Endothelial cell of umbilical vein (primary cell): Measurements from ENCODE around the gene ZNF667.

ENCODE experiments used
- POLR2AphosphoS5 ChIP-seq: IDR thresholded peaks from 2 replicates; pipeline ENCODE4 v1.6.1; 2012; ENCODE audit warnings: low read depth, mild to moderate bottlenecking, control low read depth, low read length, moderate library complexity; ENCODE audit not compliant: insufficient read depth
- TF ChIP-seq, protein P1 (sequence below), 2 donors: IDR thresholded peaks; 1 replicate in 1 of 2; 2 replicates in 1 of 2; pipeline ENCODE4 v1.5.1; 2011; ENCODE audit warnings: low read length in 2 of 2, mild to moderate bottlenecking in 2 of 2, moderate library complexity in 2 of 2, control low read depth in 1 of 2, inconsistent platforms in 1 of 2, low read depth in 1 of 2; ENCODE audit not compliant: insufficient read depth in 1 of 2; ENCODE audit errors: extremely low read depth in 1 of 2

DNA sequence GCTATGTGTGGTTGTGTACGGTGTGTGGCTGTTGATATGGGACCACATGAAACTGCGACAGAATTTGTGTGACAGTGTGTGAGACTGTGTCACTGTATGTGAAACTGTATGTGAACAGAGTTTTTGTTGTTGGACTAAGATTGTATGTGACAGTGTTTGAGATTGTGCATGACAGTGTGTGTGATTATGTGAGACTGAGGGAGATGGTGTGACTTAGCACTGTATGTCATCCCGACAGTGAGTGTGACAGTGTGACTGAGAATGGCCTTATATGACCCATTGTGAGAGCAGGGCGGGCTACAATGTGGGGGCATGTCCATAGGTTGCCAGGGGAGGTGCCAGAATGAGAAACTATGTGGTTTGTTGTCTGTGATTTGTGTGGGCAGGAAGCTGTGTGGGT is 72.1 kb downstream of the ZNF667 start:
- TF ChIP-seq POLR2AphosphoS5 = no peak
- TF ChIP-seq, protein P1, sequence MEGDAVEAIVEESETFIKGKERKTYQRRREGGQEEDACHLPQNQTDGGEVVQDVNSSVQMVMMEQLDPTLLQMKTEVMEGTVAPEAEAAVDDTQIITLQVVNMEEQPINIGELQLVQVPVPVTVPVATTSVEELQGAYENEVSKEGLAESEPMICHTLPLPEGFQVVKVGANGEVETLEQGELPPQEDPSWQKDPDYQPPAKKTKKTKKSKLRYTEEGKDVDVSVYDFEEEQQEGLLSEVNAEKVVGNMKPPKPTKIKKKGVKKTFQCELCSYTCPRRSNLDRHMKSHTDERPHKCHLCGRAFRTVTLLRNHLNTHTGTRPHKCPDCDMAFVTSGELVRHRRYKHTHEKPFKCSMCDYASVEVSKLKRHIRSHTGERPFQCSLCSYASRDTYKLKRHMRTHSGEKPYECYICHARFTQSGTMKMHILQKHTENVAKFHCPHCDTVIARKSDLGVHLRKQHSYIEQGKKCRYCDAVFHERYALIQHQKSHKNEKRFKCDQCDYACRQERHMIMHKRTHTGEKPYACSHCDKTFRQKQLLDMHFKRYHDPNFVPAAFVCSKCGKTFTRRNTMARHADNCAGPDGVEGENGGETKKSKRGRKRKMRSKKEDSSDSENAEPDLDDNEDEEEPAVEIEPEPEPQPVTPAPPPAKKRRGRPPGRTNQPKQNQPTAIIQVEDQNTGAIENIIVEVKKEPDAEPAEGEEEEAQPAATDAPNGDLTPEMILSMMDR (IDR thresholded peaks at IDR 0.05; ENCODE audit: extremely low read depth in 1 of 2, insufficient read depth in 1 of 2, low read depth in 1 of 2, low read length in 2 of 2) = no peak
